Small intestine (tissue), 7 donors: ENCODE results near the gene BLVRB. TPM values are rescaled to one million over a fixed set of nuclear protein-coding genes. Genes with fewer than 3 reads are reported as not detected.

Experiments
- DNase-seq, 2 donors: peaks; one replicate each; pipeline versions ENCODE4 v3.0.0 to v3.0.0-alpha.2; 2013
- FAIRE-seq: peaks from 2 replicates; lab custom pipeline; 2012; peaks lifted over from hg19 to GRCh38; lab: Jason Lieb, UNC
- H3K27ac ChIP-seq, 3 donors: one replicate each; pipeline ENCODE4 v1.5.1; 2013; ENCODE audit warnings: low read length in 2 of 3, mild to moderate bottlenecking in 2 of 3, control low read depth in 1 of 3, inconsistent platforms in 1 of 3, low read depth in 1 of 3, moderate library complexity in 1 of 3
- H3K27me3 ChIP-seq, 3 donors: one replicate each; pipeline ENCODE4 v1.6.1; 2013; ENCODE audit warnings: low read length in 3 of 3, inconsistent platforms in 1 of 3; ENCODE audit not compliant: control insufficient read depth in 3 of 3, insufficient read depth in 3 of 3
- H3K36me3 ChIP-seq, 3 donors: one replicate each; pipeline ENCODE4 v1.6.1; 2013; ENCODE audit warnings: low read length in 3 of 3, inconsistent platforms in 1 of 3, low read depth in 1 of 3, mild to moderate bottlenecking in 1 of 3, moderate library complexity in 1 of 3; ENCODE audit not compliant: control insufficient read depth in 3 of 3, insufficient read depth in 2 of 3
- H3K4me1 ChIP-seq, 3 donors: one replicate each; pipeline ENCODE4 v1.6.1; 2013; ENCODE audit warnings: low read length in 2 of 3, inconsistent platforms in 1 of 3, low read depth in 1 of 3, mild to moderate bottlenecking in 1 of 3, moderate library complexity in 1 of 3; ENCODE audit not compliant: control insufficient read depth in 3 of 3, insufficient read depth in 2 of 3
- H3K4me3 ChIP-seq, 3 donors: one replicate each; pipeline ENCODE4 v1.5.1; 2013; ENCODE audit warnings: low read length in 3 of 3, control low read depth in 1 of 3, inconsistent platforms in 1 of 3, low read depth in 1 of 3, mild to moderate bottlenecking in 1 of 3, moderate library complexity in 1 of 3
- H3K9me3 ChIP-seq, 2 donors: one replicate each; pipeline ENCODE4 v1.6.1; 2013; ENCODE audit warnings: low read depth in 1 of 2, low read length in 1 of 2; ENCODE audit not compliant: control insufficient read depth in 2 of 2, insufficient read depth in 1 of 2
- WGBS, 3 donors: extraction: QIAGEN DNeasy Blood & Tissue Kit; methylation state at CpG; one replicate each; pipeline ENCODE4 v1.1.7; 2013; 5-methylcytosine and 5-hydroxymethylcytosine counted together
- polyA plus RNA-seq, 4 donors: library from polyadenylated mRNA; stranded (reverse) in 3 of 4; unstranded in 1 of 4; fragments of 200-250 nt in 3 of 4; fragments of 120-200 nt in 1 of 4; gene quantifications; one replicate each; pipeline versions ENCODE4 v1.2.1 to v1.2.3, GENCODE V29; 2013
- donor health status: healthy with polysubstance abuse.
- donor health status: control.
- donor health status: control.
- donor health status: Bipolar disorder and iron deficiency.
- donor health status: healthy.

Gene BLVRB
- polyA plus RNA-seq, 4 donors, result 101 to 206 (median 201) TPM

GRCh38 chr19:40422748-40423566 lies 42.6 kb downstream of the BLVRB start:
- FAIRE-seq, result no peak
- H3K36me3 ChIP-seq, result peaks cover 0 to 18% (median 4%) of the 10 kb centered on the region in 3 donors

GRCh38 chr19:40421993-40422747 lies 43.4 kb downstream of the BLVRB start:
- H3K27ac ChIP-seq, result peak overlapping the region; percentile 98 to 100 (median 98)
- WGBS, 3 donors, result 63 to 73% (median 64%) methylated on average over 16 of the region's 16 CpGs
- no peak for DNase-seq
- H3K4me1 ChIP-seq, result peaks cover 0 to 23% (median 0%) of the 10 kb centered on the region in 3 donors
- no peak overlapping the region for H3K4me3 ChIP-seq
- H3K27me3 ChIP-seq, result no peaks in the 10 kb centered on the region
- peaks cover 0 to 18% (median 4%) of the 10 kb centered on the region in 3 donors for H3K36me3 ChIP-seq
- no peak for FAIRE-seq
- H3K9me3 ChIP-seq, result no peaks in the 10 kb centered on the region

More at GRCh38 chr19:40422748-40423566, 42.6 kb downstream of the BLVRB start:
- H3K27ac ChIP-seq, result peak overlapping the region in 1 of 3 donors; percentile 36
- no peaks in the 10 kb centered on the region for H3K27me3 ChIP-seq
- DNase-seq, result no peak
- no peak overlapping the region for H3K4me3 ChIP-seq
- H3K9me3 ChIP-seq, result no peaks in the 10 kb centered on the region
- WGBS, 3 donors, result 89 to 91% (median 91%) methylated on average over 30 to 31 of the region's 31 CpGs
- H3K4me1 ChIP-seq, result peaks cover 0 to 17% (median 0%) of the 10 kb centered on the region in 3 donors

- no peak for FAIRE-seq
- DNase-seq, result peak; percentile 95 to 98
- no peaks in the 10 kb centered on the region for H3K9me3 ChIP-seq
- 1 to 2% (median 1%) methylated on average over 53 to 56 of the region's 56 CpGs for WGBS, 3 donors
- H3K4me1 ChIP-seq, result peaks cover 0 to 29% (median 0%) of the 10 kb centered on the region in 3 donors
- H3K27me3 ChIP-seq, result no peaks in the 10 kb centered on the region
- H3K27ac ChIP-seq, result peak overlapping the region; percentile 98 to 100 (median 98)
- H3K4me3 ChIP-seq, result peak overlapping the region; percentile 64 to 68 (median 66)
- H3K36me3 ChIP-seq, result peaks cover 0 to 18% (median 4%) of the 10 kb centered on the region in 3 donors
Observed at GRCh38 chr19:40420766-40421765, 44.5 kb downstream of the BLVRB start.

GRCh38 chr19:40420451-40420765 lies 45.1 kb downstream of the BLVRB start:
- DNase-seq, result no peak
- H3K9me3 ChIP-seq, result no peaks in the 10 kb centered on the region
- no peak for FAIRE-seq
- WGBS, 3 donors, result 45 to 52% (median 46%) methylated on average over 14 of the region's 14 CpGs
- H3K27me3 ChIP-seq, result no peaks in the 10 kb centered on the region
- peak overlapping the region in 2 of 3 donors; percentile 98 to 100 for H3K27ac ChIP-seq
- H3K4me1 ChIP-seq, result peaks cover 0 to 31% (median 0%) of the 10 kb centered on the region in 3 donors
- H3K4me3 ChIP-seq, result peak overlapping the region; percentile 64 to 68 (median 66)
- peaks cover 0 to 18% (median 4%) of the 10 kb centered on the region in 3 donors for H3K36me3 ChIP-seq

GRCh38 chr19:40419780-40420179 lies 45.8 kb downstream of the BLVRB start:
- no peaks in the 10 kb centered on the region for H3K9me3 ChIP-seq
- FAIRE-seq (no peak), DNase-seq (no peak)
- H3K4me3 ChIP-seq, result no peak overlapping the region
- 82 to 89% (median 85%) methylated on average over 5 of the region's 5 CpGs for WGBS, 3 donors
- no peaks in the 10 kb centered on the region for H3K27me3 ChIP-seq
- peaks cover 0 to 34% (median 0%) of the 10 kb centered on the region in 3 donors for H3K4me1 ChIP-seq
- no peak overlapping the region for H3K27ac ChIP-seq
- peaks cover 0 to 18% (median 4%) of the 10 kb centered on the region in 3 donors for H3K36me3 ChIP-seq

GRCh38 chr19:40419066-40419612 lies 46.4 kb downstream of the BLVRB start:
- Histone ChIP-seq H3K27ac (no peak overlapping the region), H3K4me1 (peaks cover 0 to 34% (median 0%) of the 10 kb centered on the region in 3 donors), H3K4me3 (no peak overlapping the region), H3K27me3 (no peaks in the 10 kb centered on the region), H3K36me3 (peaks cover 0 to 18% (median 4%) of the 10 kb centered on the region in 3 donors), H3K9me3 (no peaks in the 10 kb centered on the region)
- no peak for DNase-seq
- 79 to 82% (median 80%) methylated on average over 5 of the region's 5 CpGs for WGBS, 3 donors
- FAIRE-seq, result no peak

- peaks cover 0 to 11% (median 4%) of the 10 kb centered on the region in 3 donors for H3K36me3 ChIP-seq
- H3K9me3 ChIP-seq, result no peaks in the 10 kb centered on the region
- DNase-seq (no peak), FAIRE-seq (no peak)
- H3K4me1 ChIP-seq, result peaks cover 0 to 34% (median 0%) of the 10 kb centered on the region in 3 donors
- no peak overlapping the region for H3K4me3 ChIP-seq
- H3K27ac ChIP-seq, result peak overlapping the region in 2 of 3 donors; percentile 78 to 83
- peaks cover 0 to 4% (median 0%) of the 10 kb centered on the region in 3 donors for H3K27me3 ChIP-seq
- 90 to 91% (median 90%) methylated on average over 3 of the region's 3 CpGs for whole genome bisulfite sequencing, 3 donors
Observed at GRCh38 chr19:40418040-40418439, 47.5 kb downstream of the BLVRB start.
